Putamen (tissue), 1 donor: ENCODE data around the gene GUSB.

Experiments
- DNase-seq: peaks from one replicate; pipeline ENCODE4 v3.0.0-alpha.2; 2016; ENCODE audit warnings: low spot score

Gene GUSB

GRCh38 chr7:65931685-65932084 lies 50.3 kb downstream of the GUSB start:
- no peak for DNase-seq

- no peak for DNase-seq
Observed at GRCh38 chr7:65927489-65928448, 54.2 kb downstream of the GUSB start.

DNA sequence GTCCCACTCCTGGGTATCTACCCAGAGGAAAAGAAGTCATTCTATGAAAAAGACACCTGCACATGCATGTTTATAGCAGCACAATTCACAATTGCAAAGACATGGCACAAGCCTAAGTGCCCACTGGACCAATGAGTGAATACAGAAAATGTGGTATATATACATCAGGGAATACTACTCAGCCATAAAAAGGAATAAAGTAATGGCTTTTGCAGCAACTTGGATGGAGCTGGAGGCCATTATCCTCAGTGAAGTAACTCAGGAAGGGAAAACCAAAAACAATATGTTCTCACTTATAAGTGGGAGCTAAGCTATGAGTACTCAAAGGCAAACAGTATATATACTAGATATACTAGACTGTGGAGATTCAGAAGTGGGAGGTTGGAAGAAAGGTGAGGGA lies 55.4 kb downstream of the GUSB start:
- DNase-seq: no peak

- no peak for DNase-seq
Observed at GRCh38 chr7:65925040-65925439, 57.0 kb downstream of the GUSB start.

DNA sequence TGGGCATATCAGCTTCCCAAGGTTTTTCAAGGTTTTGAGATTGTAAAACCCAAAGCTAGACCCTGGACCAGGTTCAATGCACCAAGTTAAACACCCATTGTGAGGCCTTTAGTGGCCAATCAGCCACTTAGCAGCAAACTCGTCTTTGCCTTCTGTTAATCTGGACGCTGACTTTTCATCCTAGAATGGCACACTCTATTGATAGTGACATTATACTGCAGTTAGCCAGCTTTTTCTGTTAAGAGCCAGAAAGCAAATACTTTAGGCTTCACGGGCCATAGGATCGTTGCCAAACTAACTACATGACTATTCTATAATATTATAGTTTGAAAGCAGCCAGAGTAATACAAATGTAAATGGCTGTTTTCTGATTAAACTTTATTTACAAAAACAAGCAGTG lies 57.8 kb downstream of the GUSB start:
- DNase-seq: no peak

DNA sequence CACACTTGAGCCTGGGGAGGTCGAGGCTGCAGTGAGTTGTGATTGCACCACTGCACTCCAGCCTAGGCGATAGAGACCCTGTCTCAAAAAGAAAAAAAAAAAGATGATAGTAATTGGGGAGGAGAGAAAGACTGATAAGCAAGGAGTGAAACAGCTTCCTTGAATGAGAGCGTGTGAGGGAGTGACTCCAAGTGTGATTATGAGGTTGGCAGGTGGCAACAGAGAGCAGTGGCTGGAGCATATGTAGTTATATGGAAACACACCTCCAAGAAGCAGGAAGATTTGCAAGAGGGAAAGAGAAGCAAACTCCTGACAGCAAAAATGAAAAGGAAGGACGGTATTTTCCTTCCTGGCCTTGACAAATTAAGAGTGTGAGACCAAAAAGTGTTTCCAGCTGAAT lies 58.7 kb downstream of the GUSB start:
- DNase-seq: no peak

DNA sequence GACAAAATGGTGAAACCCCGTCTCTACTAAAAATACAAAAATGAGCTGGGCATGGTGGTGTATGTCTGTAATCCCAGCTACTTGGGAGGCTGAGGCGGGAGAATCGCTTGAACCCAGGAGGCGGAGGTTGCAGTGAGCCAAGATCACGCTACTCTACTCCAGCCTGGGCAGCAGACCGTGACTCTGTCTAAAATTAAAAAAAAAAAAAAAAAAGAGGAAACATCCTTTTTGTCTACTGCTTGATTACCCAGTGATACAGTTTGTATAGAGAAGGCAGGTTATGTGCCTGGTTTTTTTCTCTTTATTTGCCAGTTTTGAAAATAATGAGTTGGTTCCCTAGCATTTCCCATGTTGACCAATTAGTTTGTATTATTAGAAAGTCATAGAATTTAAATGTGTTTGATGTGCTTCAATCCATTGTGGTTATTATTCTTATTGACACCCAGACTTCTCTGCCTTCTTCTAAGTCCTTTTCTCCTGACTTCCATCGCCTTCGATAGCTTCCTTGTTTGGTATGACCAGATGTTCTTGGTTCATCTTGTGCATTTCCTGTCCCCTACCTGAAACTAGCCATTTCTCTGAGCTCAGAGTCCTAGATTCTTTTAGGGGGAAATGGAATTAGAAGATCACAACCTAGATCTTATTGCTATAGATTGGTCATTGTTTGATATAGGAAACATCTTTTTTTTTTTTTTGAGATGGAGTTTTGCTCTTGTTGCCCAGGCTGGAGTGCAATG lies 65.9 kb downstream of the GUSB start:
- no peak for DNase-seq

- DNase-seq: no peak
Observed at GRCh38 chr7:65912237-65912636, 69.8 kb downstream of the GUSB start.
